H1 (cell line): ENCODE data around the gene ZFP57. TPM values are rescaled to one million over a fixed set of nuclear protein-coding genes. Genes with fewer than 3 reads are reported as not detected.

Source experiments
- CTCF ChIA-PET: fragments of 300-600 bp; sonication (Branson Sonifier 250); formaldehyde crosslinking; loops from one replicate; lab custom pipeline; 2021; ENCODE audit not compliant: partially characterized antibody; lab: Charles Lee
- POLR2A ChIA-PET: fragments of 300-600 bp; sonication (Branson Sonifier 250); formaldehyde crosslinking; loops from one replicate; lab custom pipeline; 2021; ENCODE audit warnings: inconsistent platforms; ENCODE audit not compliant: partially characterized antibody; lab: Charles Lee
- DNase-seq, 2 experiments: peaks; one replicate each; pipeline versions ENCODE4 v3.0.0 to v3.0.0-alpha.2; 2010 to 2022; ENCODE audit warnings: low spot score in 2 of 2, low read depth in 1 of 2, mixed read lengths in 1 of 2
- FAIRE-seq: peaks from 2 replicates; lab custom pipeline; 2011; peaks lifted over from hg19 to GRCh38; lab: Jason Lieb, UNC
- H2AFZ ChIP-seq: 2 replicates; pipeline ENCODE4 v1.8.1; 2012; ENCODE audit warnings: low read length, inconsistent platforms
- H2AK5ac ChIP-seq: 2 replicates; pipeline ENCODE4 v1.6.1; 2013; ENCODE audit warnings: low read depth, low read length
- H2BK120ac ChIP-seq: replicated peaks from 2 replicates; pipeline ENCODE3; 2013; ENCODE audit warnings: low read depth, low read length, inconsistent platforms
- H2BK12ac ChIP-seq: 2 replicates; pipeline ENCODE4 v1.6.1; 2013; ENCODE audit warnings: low read depth, low read length
- H2BK15ac ChIP-seq: 2 replicates; pipeline ENCODE4 v1.6.1; 2013; ENCODE audit warnings: low read length
- H2BK20ac ChIP-seq: 2 replicates; pipeline ENCODE4 v1.6.1; 2013; ENCODE audit warnings: low read length
- H2BK5ac ChIP-seq: 2 replicates; pipeline ENCODE4 v1.6.1; 2013; ENCODE audit warnings: low read depth, low read length
- H3K14ac ChIP-seq: 2 replicates; pipeline ENCODE4 v1.6.1; 2013; ENCODE audit warnings: inconsistent platforms; ENCODE audit not compliant: insufficient read length
- H3K18ac ChIP-seq: 2 replicates; pipeline ENCODE4 v1.6.1; 2013; ENCODE audit warnings: low read length; ENCODE audit errors: extremely low read depth
- H3K23ac ChIP-seq: 2 replicates; pipeline ENCODE4 v1.6.1; 2013; ENCODE audit warnings: inconsistent platforms; ENCODE audit not compliant: insufficient read length
- H3K23me2 ChIP-seq: 2 replicates; pipeline ENCODE4 v1.6.1; 2013; ENCODE audit warnings: low read depth, low read length
- H3K27ac ChIP-seq: 2 replicates; pipeline ENCODE4 v1.6.1; 2011; ENCODE audit warnings: low read depth, low read length, inconsistent platforms
- H3K27me3 ChIP-seq, 4 experiments: replicated peaks in 1 of 4; 1 replicate in 1 of 4; 2 replicates in 3 of 4; pipeline versions ENCODE4 v1.6.1 to v1.8.1; 2011 to 2013; ENCODE audit warnings: low read length in 3 of 4, mild to moderate bottlenecking in 3 of 4, inconsistent platforms in 2 of 4, mixed read lengths in 2 of 4, moderate library complexity in 1 of 4; ENCODE audit not compliant: control insufficient read depth in 3 of 4, insufficient read depth in 3 of 4; ENCODE audit errors: extremely low read depth in 1 of 4
- H3K36me3 ChIP-seq, 4 experiments: 2 replicates each; pipeline versions ENCODE4 v1.6.1 to v1.8.1; 2011 to 2013; ENCODE audit warnings: mild to moderate bottlenecking in 4 of 4, low read length in 3 of 4, moderate library complexity in 2 of 4, control low read depth in 1 of 4, inconsistent platforms in 1 of 4; ENCODE audit not compliant: insufficient read depth in 4 of 4, control insufficient read depth in 2 of 4
- H3K4ac ChIP-seq: replicated peaks from 2 replicates; pipeline ENCODE3; 2013; ENCODE audit warnings: low read length, low read depth, mixed read lengths, inconsistent platforms; ENCODE audit not compliant: insufficient read length
- H3K4me1 ChIP-seq, 4 experiments: replicated peaks in 1 of 4; 1 replicate in 1 of 4; 2 replicates in 3 of 4; pipeline versions ENCODE4 v1.6.1 to v1.8.1; 2011 to 2013; ENCODE audit warnings: low read length in 3 of 4, inconsistent platforms in 2 of 4, mixed read lengths in 1 of 4; ENCODE audit not compliant: insufficient read depth in 4 of 4, control insufficient read depth in 3 of 4
- H3K4me2 ChIP-seq, 2 experiments: 2 replicates each; pipeline versions ENCODE4 v1.6.1 to v1.8.1; 2011 to 2013; ENCODE audit warnings: low read depth in 2 of 2, low read length in 2 of 2, control low read depth in 1 of 2, inconsistent platforms in 1 of 2, mild to moderate bottlenecking in 1 of 2; ENCODE audit not compliant: insufficient read depth in 1 of 2
- H3K4me3 ChIP-seq, 4 experiments: fragments of 200-600, 300-600 bp in 1 of 4; sonication (generic), shearing (Covaris generic), sonication (Bioruptor Twin) in 1 of 4; 2 replicates each; pipeline versions ENCODE4 v1.5.1 to v1.8.1; 2011 to 2016; ENCODE audit warnings: low read length in 4 of 4, low read depth in 3 of 4, control low read depth in 2 of 4, inconsistent platforms in 2 of 4, mild to moderate bottlenecking in 2 of 4, mixed read lengths in 1 of 4, moderate library complexity in 1 of 4; ENCODE audit not compliant: insufficient read depth in 2 of 4; ENCODE audit errors: extremely low read depth in 1 of 4
- H3K56ac ChIP-seq: replicated peaks from 2 replicates; pipeline ENCODE3; 2013; ENCODE audit warnings: low read depth, mild to moderate bottlenecking, mixed read lengths, low read length, inconsistent platforms; ENCODE audit not compliant: insufficient read length
- H3K79me1 ChIP-seq: 2 replicates; pipeline ENCODE4 v1.6.1; 2013; ENCODE audit warnings: low read depth, low read length, control low read depth
- H3K79me2 ChIP-seq, 2 experiments: 2 replicates each; pipeline versions ENCODE4 v1.6.1 to v1.8.1; 2012 to 2013; ENCODE audit warnings: low read length in 2 of 2, mild to moderate bottlenecking in 2 of 2, inconsistent platforms in 1 of 2; ENCODE audit not compliant: insufficient read depth in 2 of 2, control insufficient read depth in 1 of 2
- H3K9ac ChIP-seq, 4 experiments: replicated peaks in 1 of 4; 1 replicate in 1 of 4; 2 replicates in 3 of 4; pipeline versions ENCODE4 v1.6.1 to v1.8.1; 2011 to 2013; ENCODE audit warnings: low read depth in 3 of 4, low read length in 3 of 4, control low read depth in 2 of 4, mild to moderate bottlenecking in 2 of 4, moderate library complexity in 2 of 4, inconsistent platforms in 1 of 4; ENCODE audit errors: extremely low read depth in 1 of 4
- H3K9me3 ChIP-seq, 2 experiments: 2 replicates each; pipeline versions ENCODE4 v1.6.1 to v1.8.1; 2012 to 2013; ENCODE audit warnings: mild to moderate bottlenecking in 2 of 2, moderate library complexity in 2 of 2, control low read depth in 1 of 2, inconsistent platforms in 1 of 2, low read depth in 1 of 2, low read length in 1 of 2, mixed read lengths in 1 of 2; ENCODE audit not compliant: insufficient read depth in 2 of 2
- H4K20me1 ChIP-seq, 2 experiments: replicated peaks in 1 of 2; 2 replicates each; pipeline versions ENCODE3 to v1.8.1; 2011 to 2013; ENCODE audit warnings: inconsistent platforms in 2 of 2, low read length in 2 of 2, mild to moderate bottlenecking in 1 of 2; ENCODE audit not compliant: insufficient read depth in 2 of 2, control insufficient read depth in 1 of 2
- H4K5ac ChIP-seq: 2 replicates; pipeline ENCODE4 v1.6.1; 2013; ENCODE audit warnings: low read length, low read depth, mixed read lengths, inconsistent platforms; ENCODE audit not compliant: insufficient read length
- H4K8ac ChIP-seq: 2 replicates; pipeline ENCODE4 v1.8.0; 2013; ENCODE audit warnings: mild to moderate bottlenecking, moderate library complexity, low read length, inconsistent platforms; ENCODE audit not compliant: insufficient read depth; ENCODE audit errors: extremely low read depth
- H4K91ac ChIP-seq: replicated peaks from 2 replicates; pipeline ENCODE3; 2013; ENCODE audit warnings: low read length, mixed read lengths, inconsistent platforms; ENCODE audit not compliant: insufficient read length
- BCL11A ChIP-seq, 2 experiments: IDR thresholded peaks; one replicate each; pipeline ENCODE4 v1.6.1; 2011; ENCODE audit warnings: low read depth in 2 of 2, low read length in 2 of 2, mild to moderate bottlenecking in 2 of 2
- KDM4A ChIP-seq: IDR thresholded peaks from one replicate; pipeline ENCODE4 v1.7.1; 2012; ENCODE audit warnings: low read depth, mild to moderate bottlenecking, moderate library complexity, low read length, inconsistent platforms; ENCODE audit not compliant: severe bottlenecking
- POLR2A ChIP-seq, 2 experiments: IDR thresholded peaks; 1 replicate in 1 of 2; 2 replicates in 1 of 2; pipeline ENCODE4 v1.6.1; 2011; ENCODE audit warnings: low read depth in 2 of 2, low read length in 2 of 2, mild to moderate bottlenecking in 2 of 2; ENCODE audit errors: control extremely low read depth in 1 of 2
- WGBS, 2 experiments: shearing (Covaris generic) in 1 of 2; methylation state at CpG; one replicate each; pipeline versions ENCODE4 v1.1.6 to v1.1.7; 2013 to 2015; ENCODE audit warnings: low lambda C conversion rate in 2 of 2, mixed read lengths in 2 of 2, inconsistent platforms in 1 of 2, low coverage in 1 of 2, missing lambda C conversion rate in 1 of 2; ENCODE audit not compliant: insufficient replicate concordance in 2 of 2, insufficient coverage in 1 of 2, insufficient read length in 1 of 2; ENCODE audit errors: extremely low coverage in 1 of 2, missing lambda C conversion rate in 1 of 2; 5-methylcytosine and 5-hydroxymethylcytosine counted together
- polyA plus RNA-seq, 7 experiments: library from polyadenylated mRNA; depleted of rRNA in 3 of 7; stranded (reverse) in 5 of 7; unstranded in 2 of 7; fragments of >200 nt in 5 of 7; fragments of 200-250 nt in 2 of 7; gene quantifications; 1 replicate in 5 of 7; 2 replicates in 1 of 7; 4 replicates in 1 of 7; pipeline versions ENCODE4 v1.2.1 to v1.2.3, GENCODE V29; 2011 to 2013; ENCODE audit warnings: missing spikeins in 2 of 7, mixed read lengths in 2 of 7
- total RNA-seq: library from RNA; stranded (reverse); fragmentation: NEBNext Ultra II Directional; extraction: Animal tissue kit (Norgen Biotek cat#: 25700); gene quantifications from 2 replicates; pipeline ENCODE4 v1.2.1, GENCODE V29; 2021
- TF ChIP-seq, protein P1 (sequence below): IDR thresholded peaks from 2 replicates; pipeline ENCODE4 v1.6.1; 2012; ENCODE audit warnings: low read length, inconsistent platforms

Gene ZFP57
- total and polyA plus RNA-seq, 2 of the 8 experiments (the other 6 are each of a cell fraction or from before 2014, with no cell fraction given) = 0.85 to 1.2 TPM

GRCh38 chr6:29633534-29633905 is 47.4 kb downstream of the ZFP57 start:
- peak overlapping the region; percentile 62; the same call in 1 of the 2 replicates for H2BK12ac ChIP-seq
- H3K14ac ChIP-seq = peak overlapping the region; percentile 1
- H3K79me2 ChIP-seq = peaks cover 0 to 34% of the 10 kb centered on the region in 2 experiments; a peak in 2 of 4 replicates
- H4K91ac ChIP-seq = peak overlapping the region; percentile 94
- WGBS, 2 experiments = 3% methylated on average over 8 of the region's 9 CpGs; no CpG with 5 or more reads in 1 of the 2 experiments
- H2BK20ac ChIP-seq = 0 out of 2 replicates have a peak overlapping the region, but pooled peaks have one; percentile 32
- peak overlapping the region; percentile 12; the same call in 1 of the 2 replicates for H2BK15ac ChIP-seq
- peak overlapping the region; percentile 87 to 93 for H3K4me2 ChIP-seq
- ChIA-PET CTCF (interaction anchor here (0.7 to 33.1 kb wide), 8 partner anchors 9 to 68 kb away, joined by 3 to 658 read pairs (median 3); partner anchors contain the start of gene MOG), POLR2A (interaction anchor here (0.7 to 2.0 kb wide), 20 partner anchors 8 to 353 kb away, joined by 3 to 19 read pairs (median 4); no protein-coding TSS in a partner anchor)
- TF ChIP-seq KDM4A (peak; percentile 29), POLR2A (IDR thresholded peaks at IDR 0.05; ENCODE audit: control extremely low read depth in 1 of 2, low read depth in 2 of 2, low read length in 2 of 2) (peak in 1 of 2 experiments; percentile 41; a peak in 1 of 3 replicates), BCL11A (IDR thresholded peaks at IDR 0.05; ENCODE audit: low read depth in 2 of 2, low read length in 2 of 2) (no peak)
- TF ChIP-seq, protein P1, sequence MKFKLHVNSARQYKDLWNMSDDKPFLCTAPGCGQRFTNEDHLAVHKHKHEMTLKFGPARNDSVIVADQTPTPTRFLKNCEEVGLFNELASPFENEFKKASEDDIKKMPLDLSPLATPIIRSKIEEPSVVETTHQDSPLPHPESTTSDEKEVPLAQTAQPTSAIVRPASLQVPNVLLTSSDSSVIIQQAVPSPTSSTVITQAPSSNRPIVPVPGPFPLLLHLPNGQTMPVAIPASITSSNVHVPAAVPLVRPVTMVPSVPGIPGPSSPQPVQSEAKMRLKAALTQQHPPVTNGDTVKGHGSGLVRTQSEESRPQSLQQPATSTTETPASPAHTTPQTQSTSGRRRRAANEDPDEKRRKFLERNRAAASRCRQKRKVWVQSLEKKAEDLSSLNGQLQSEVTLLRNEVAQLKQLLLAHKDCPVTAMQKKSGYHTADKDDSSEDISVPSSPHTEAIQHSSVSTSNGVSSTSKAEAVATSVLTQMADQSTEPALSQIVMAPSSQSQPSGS = no peak
- H3K23ac ChIP-seq = no peak overlapping the region
- peak overlapping the region; percentile 91; the same call in 1 of the 2 replicates for H2BK5ac ChIP-seq
- peaks cover 24% of the 10 kb centered on the region for H3K23me2 ChIP-seq
- H3K27me3 ChIP-seq = no peaks in the 10 kb centered on the region
- H3K18ac ChIP-seq = peak overlapping the region; percentile 81
- 0 out of 2 replicates have a peak, but pooled peaks cover 2% of the 10 kb centered on the region for H3K79me1 ChIP-seq
- H2BK120ac ChIP-seq = peak overlapping the region; percentile 18
- H3K4me1 ChIP-seq = peaks cover 4 to 23% (median 13%) of the 10 kb centered on the region in 4 experiments; a peak in 6 of 7 replicates
- H3K27ac ChIP-seq = peak overlapping the region; percentile 53; the same call in 1 of the 2 replicates
- peak overlapping the region; percentile 97 for H4K5ac ChIP-seq
- no peak overlapping the region for H4K8ac ChIP-seq
- no peak for DNase-seq
- no peak overlapping the region for H2AK5ac ChIP-seq
- peak overlapping the region; percentile 9; the same call in 1 of the 2 replicates for H2AFZ ChIP-seq
- H3K4ac ChIP-seq = peak overlapping the region; percentile 57
- peaks cover 0 to 8% of the 10 kb centered on the region in 2 experiments for H4K20me1 ChIP-seq
- H3K4me3 ChIP-seq = peak overlapping the region; percentile 68 to 84 (median 76)
- H3K56ac ChIP-seq = peak overlapping the region; percentile 27
- peak overlapping the region; percentile 0 to 79 (median 58) for H3K9ac ChIP-seq
- no peaks in the 10 kb centered on the region for H3K9me3 ChIP-seq
- no peaks in the 10 kb centered on the region; a peak in 1 of 8 replicates for H3K36me3 ChIP-seq
- FAIRE-seq = no peak
